ENCODE data around the gene CPXM2.

The CPXM2 gene

GRCh38 chr10:123726381-123726780, 165.2 kb downstream of the CPXM2 start:
- no peak for DNase-seq

- no peak for DNase-seq
These were observed 166.9 kb downstream of the CPXM2 start for GRCh38 chr10:123724747-123725146.

GRCh38 chr10:123722351-123722750, 169.3 kb downstream of the CPXM2 start:
- DNase-seq, result no peak

- no peak for DNase-seq
These were observed 170.1 kb downstream of the CPXM2 start for GRCh38 chr10:123721441-123722049.

GRCh38 chr10:123720536-123720935, 171.1 kb downstream of the CPXM2 start:
- no peak for DNase-seq

GRCh38 chr10:123718544-123719060, 173.0 kb downstream of the CPXM2 start:
- no peak for DNase-seq

GRCh38 chr10:123717336-123717735, 174.3 kb downstream of the CPXM2 start:
- DNase-seq, result no peak

GRCh38 chr10:123715546-123715945, 176.1 kb downstream of the CPXM2 start:
- no peak for DNase-seq

GRCh38 chr10:123706236-123706635, 185.4 kb downstream of the CPXM2 start:
- no peak for DNase-seq

GRCh38 chr10:123704812-123705211, 186.8 kb downstream of the CPXM2 start:
- no peak for DNase-seq

- DNase-seq, result no peak
These were observed 187.5 kb downstream of the CPXM2 start for GRCh38 chr10:123704076-123704475.

- no peak for DNase-seq
These were observed 188.3 kb downstream of the CPXM2 start for GRCh38 chr10:123703195-123703790.
